GM10266 (cell line): Measurements from ENCODE around the gene CDX2.
"Not testable (repeated sequence)": the region's sequence is repeated elsewhere in the genome, so short reads cannot be mapped to it uniquely, and the experiment has no call there.

ENCODE experiments used
- DNase-seq: peaks from one replicate; pipeline ENCODE4 v3.0.0; 2012; ENCODE audit errors: extremely low spot score
- TF ChIP-seq, protein P1 (sequence below): IDR thresholded peaks from 2 replicates; pipeline ENCODE4 v1.5.1; 2012; ENCODE audit warnings: mild to moderate bottlenecking, low read depth; ENCODE audit not compliant: control insufficient read depth, insufficient read depth; ENCODE audit errors: missing control alignments

The CDX2 gene, protein sequence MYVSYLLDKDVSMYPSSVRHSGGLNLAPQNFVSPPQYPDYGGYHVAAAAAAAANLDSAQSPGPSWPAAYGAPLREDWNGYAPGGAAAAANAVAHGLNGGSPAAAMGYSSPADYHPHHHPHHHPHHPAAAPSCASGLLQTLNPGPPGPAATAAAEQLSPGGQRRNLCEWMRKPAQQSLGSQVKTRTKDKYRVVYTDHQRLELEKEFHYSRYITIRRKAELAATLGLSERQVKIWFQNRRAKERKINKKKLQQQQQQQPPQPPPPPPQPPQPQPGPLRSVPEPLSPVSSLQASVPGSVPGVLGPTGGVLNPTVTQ

DNA sequence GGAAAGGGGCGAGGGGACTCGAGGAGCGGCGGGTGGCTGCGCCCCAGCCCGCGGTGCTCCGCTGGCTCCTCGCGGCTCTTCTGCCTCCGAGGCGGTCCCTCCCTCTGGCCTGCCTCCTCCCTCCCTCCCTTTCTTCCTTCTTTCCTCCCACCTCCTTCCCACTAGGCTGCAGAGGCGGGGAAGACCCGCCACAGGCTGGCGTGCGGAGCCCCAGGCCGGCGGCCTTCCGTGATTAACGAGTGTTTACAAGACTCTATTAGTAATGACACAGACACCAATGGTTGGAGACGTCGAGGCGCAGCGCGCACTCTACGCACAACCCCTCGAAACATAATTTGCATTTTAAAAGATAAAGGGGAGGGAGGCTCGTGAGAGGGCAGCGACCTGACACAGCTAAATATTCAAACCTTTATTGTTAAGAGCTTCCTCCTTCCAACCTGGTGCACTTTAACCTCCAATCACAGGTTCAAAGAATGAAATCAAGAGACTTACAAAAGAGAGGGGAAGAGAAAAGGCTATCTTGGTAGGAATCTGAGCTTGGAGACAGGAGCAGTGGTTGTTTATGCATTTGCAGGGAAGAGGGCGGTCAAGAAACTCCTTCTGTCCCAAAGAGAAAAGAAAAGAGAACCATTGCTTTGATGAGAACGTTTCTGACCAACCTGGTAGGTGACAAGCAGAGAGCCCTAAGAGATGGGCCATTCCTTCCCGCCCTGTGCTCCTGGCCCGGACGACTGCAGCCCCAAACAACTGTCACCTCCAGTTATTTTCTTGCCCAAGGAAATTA is at the start of gene CDX2:
CDX2 (minus strand) TSS at position 234 of the 784 bp plus-strand sequence. CDS start 309 bp downstream, outside the sequence.
- peak; percentile 42 for DNase-seq
- TF ChIP-seq, protein P1, sequence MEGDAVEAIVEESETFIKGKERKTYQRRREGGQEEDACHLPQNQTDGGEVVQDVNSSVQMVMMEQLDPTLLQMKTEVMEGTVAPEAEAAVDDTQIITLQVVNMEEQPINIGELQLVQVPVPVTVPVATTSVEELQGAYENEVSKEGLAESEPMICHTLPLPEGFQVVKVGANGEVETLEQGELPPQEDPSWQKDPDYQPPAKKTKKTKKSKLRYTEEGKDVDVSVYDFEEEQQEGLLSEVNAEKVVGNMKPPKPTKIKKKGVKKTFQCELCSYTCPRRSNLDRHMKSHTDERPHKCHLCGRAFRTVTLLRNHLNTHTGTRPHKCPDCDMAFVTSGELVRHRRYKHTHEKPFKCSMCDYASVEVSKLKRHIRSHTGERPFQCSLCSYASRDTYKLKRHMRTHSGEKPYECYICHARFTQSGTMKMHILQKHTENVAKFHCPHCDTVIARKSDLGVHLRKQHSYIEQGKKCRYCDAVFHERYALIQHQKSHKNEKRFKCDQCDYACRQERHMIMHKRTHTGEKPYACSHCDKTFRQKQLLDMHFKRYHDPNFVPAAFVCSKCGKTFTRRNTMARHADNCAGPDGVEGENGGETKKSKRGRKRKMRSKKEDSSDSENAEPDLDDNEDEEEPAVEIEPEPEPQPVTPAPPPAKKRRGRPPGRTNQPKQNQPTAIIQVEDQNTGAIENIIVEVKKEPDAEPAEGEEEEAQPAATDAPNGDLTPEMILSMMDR: no peak

DNA sequence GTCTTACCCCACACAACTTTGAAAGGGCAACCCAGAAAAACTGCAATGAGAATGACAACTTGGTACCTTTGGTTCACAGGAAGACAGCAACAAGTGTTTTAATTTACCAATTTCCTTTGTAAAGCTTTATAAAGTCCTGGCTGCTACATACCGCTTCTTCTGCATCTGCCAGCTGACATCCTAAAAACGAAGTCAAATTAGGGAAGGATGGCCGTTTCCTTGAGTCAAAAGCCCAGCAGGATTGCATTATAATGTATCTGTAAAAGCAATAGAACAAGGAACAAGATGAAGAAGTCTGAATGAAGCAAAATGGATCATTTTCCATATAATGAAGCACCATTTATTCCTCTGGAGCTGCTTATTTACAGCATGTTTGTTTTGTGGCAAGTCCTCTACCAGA is 45.2 kb upstream of the CDX2 start:
- TF ChIP-seq, protein P1: no peak
- no peak for DNase-seq

GRCh38 chr13:28013482-28013881 is 44.4 kb upstream of the CDX2 start:
- TF ChIP-seq, protein P1: no peak
- no peak for DNase-seq

- TF ChIP-seq, protein P1: no peak
These were observed 43.8 kb upstream of the CDX2 start for GRCh38 chr13:28012896-28013295.

GRCh38 chr13:28012383-28012782 is 43.3 kb upstream of the CDX2 start:
- DNase-seq: no peak

More at GRCh38 chr13:28012896-28013295, 43.8 kb upstream of the CDX2 start:
- peak; percentile 59 for DNase-seq

GRCh38 chr13:28010046-28010445 is 40.9 kb upstream of the CDX2 start:
- TF ChIP-seq, protein P1: no peak

More at GRCh38 chr13:28012383-28012782, 43.3 kb upstream of the CDX2 start:
- TF ChIP-seq, protein P1: no peak

DNA sequence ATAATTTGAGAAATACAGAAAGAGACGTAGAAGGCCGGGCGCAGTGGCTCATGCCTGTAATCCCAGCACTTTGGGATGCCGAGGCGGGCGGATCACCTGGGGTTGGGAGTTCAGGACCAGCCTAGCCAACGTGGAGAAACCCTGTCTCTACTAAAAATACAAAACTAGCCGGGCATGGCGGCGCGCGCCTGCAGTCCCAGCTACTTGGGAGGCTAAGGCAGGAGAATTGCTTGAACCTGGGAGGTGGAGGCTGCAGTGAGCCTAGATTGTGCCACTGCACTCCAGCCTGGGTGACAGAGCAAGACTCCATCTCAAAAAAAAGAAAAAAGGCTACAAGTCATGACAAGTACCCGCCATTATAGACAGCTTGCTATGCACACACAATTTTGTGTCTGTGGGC is 35.9 kb upstream of the CDX2 start:
- DNase-seq: not testable (repeated sequence)

More at GRCh38 chr13:28010046-28010445, 40.9 kb upstream of the CDX2 start:
- no peak for DNase-seq
